GM19324 (cell line): ENCODE data around the gene DHX29.
"Not testable (repeated sequence)": the region's sequence is repeated elsewhere in the genome, so short reads cannot be mapped to it uniquely, and the experiment has no call there.

Experiments used
- ATAC-seq: cut with Tn5 transposase; IDR thresholded peaks from one replicate; pipeline ENCODE4 v1.9.1; 2021; ENCODE audit warnings: mild to moderate bottlenecking, moderate library complexity; ENCODE audit not compliant: unreplicated experiment, low FRiP score

The DHX29 gene

GRCh38 chr5:55307383-55308253, at the start of gene DHX29, which contains the start of gene MTREX:
Gene DHX29, minus strand, starts transcription at chr5:55307694. Its CDS starts 121 bp downstream, at chr5:55307573.
Gene MTREX, plus strand, starts transcription at chr5:55307989. Its CDS starts 25 bp downstream, at chr5:55308014.
- ATAC-seq: peak; percentile 93

GRCh38 chr5:55356896-55357295, 49.4 kb upstream of the DHX29 start:
- ATAC-seq: no peak

GRCh38 chr5:55350754-55351153, 43.3 kb upstream of the DHX29 start:
- ATAC-seq: no peak

GRCh38 chr5:55347786-55348185, 40.3 kb upstream of the DHX29 start:
- ATAC-seq: no peak

- no peak for ATAC-seq
These were observed 37.8 kb upstream of the DHX29 start for GRCh38 chr5:55345327-55345726.

- ATAC-seq: no peak
These were observed 37.0 kb upstream of the DHX29 start for GRCh38 chr5:55344392-55344992.

- no peak for ATAC-seq
These were observed 36.1 kb upstream of the DHX29 start for GRCh38 chr5:55343609-55344008.

- no peak for ATAC-seq
These were observed 35.6 kb upstream of the DHX29 start for GRCh38 chr5:55343107-55343506.

GRCh38 chr5:55338810-55339243, 31.3 kb upstream of the DHX29 start:
- no peak for ATAC-seq

- ATAC-seq: no peak
These were observed 30.7 kb upstream of the DHX29 start for GRCh38 chr5:55338092-55338613.

- ATAC-seq: no peak
These were observed 26.3 kb upstream of the DHX29 start for GRCh38 chr5:55333811-55334210.

GRCh38 chr5:55333017-55333416, 25.5 kb upstream of the DHX29 start:
- no peak for ATAC-seq

GRCh38 chr5:55331321-55331720, 23.8 kb upstream of the DHX29 start:
- no peak for ATAC-seq

- no peak for ATAC-seq
These were observed 19.8 kb upstream of the DHX29 start for GRCh38 chr5:55327281-55327680.

- ATAC-seq: no peak
These were observed 18.1 kb upstream of the DHX29 start for GRCh38 chr5:55325621-55326020.

- no peak for ATAC-seq
These were observed 17.4 kb upstream of the DHX29 start for GRCh38 chr5:55324815-55325418.

- ATAC-seq: no peak
These were observed 16.5 kb upstream of the DHX29 start for GRCh38 chr5:55324006-55324405.

GRCh38 chr5:55320571-55320970, 13.1 kb upstream of the DHX29 start:
- ATAC-seq: no peak

- no peak for ATAC-seq
These were observed 12.0 kb upstream of the DHX29 start for GRCh38 chr5:55319491-55319890.

- not testable (repeated sequence) for ATAC-seq
These were observed 10.7 kb upstream of the DHX29 start for GRCh38 chr5:55318237-55318636.

- ATAC-seq: no peak
These were observed 9.3 kb upstream of the DHX29 start for GRCh38 chr5:55316837-55317236.
